SW 1271 (cell line): ENCODE data around the gene NSD2.
A peak's percentile ranks its signal among the peaks of the same experiment; 100 is the strongest.
"Not testable (repeated sequence)": the region's sequence is repeated elsewhere in the genome, so short reads cannot be mapped to it uniquely, and the experiment has no call there.

Experiments
- DNase-seq, 2 experiments: peaks; one replicate each; lab custom pipeline; 2025; lab: John Stamatoyannopoulos, UW

NSD2 gene

GRCh38 chr4:1899149-1900086 lies 28.2 kb downstream of the NSD2 start:
- DNase-seq: peak in 1 of 2 experiments; percentile 58

- no peak for DNase-seq
These were observed 28.9 kb downstream of the NSD2 start for GRCh38 chr4:1900087-1900433.

DNA sequence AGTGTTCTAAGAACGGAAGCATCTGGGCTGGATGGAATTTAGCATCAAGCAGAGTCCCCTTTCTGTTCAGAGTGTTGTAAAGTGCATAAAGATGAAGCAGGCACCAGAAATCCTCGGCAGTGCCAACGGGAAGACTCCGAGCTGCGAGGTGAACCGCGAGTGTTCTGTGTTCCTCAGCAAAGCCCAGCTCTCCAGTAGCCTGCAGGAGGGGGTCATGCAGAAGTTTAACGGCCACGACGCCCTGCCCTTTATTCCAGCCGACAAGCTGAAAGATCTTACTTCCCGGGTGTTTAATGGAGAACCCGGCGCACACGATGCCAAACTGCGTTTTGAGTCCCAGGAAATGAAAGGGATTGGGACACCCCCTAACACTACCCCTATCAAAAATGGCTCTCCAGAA lies 29.4 kb downstream of the NSD2 start:
- no peak for DNase-seq

DNA sequence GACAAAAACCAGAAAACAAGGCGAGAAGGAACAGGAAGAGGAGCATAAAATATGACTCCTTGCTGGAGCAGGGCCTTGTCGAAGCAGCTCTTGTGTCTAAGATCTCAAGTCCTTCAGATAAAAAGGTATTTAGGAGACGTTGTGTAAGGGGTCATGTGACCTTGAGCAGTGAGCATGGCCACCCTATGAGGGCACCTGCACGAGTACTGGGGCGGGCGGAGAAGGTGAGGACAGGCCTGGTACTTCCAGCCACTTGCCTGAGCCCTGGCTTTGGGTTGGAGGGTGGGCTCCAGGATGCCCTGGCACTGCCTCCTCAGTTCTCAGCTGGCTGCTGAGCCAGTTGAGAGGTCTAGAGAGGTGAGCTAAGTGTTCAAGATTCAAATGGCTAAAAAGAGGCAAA lies 29.9 kb downstream of the NSD2 start:
- no peak for DNase-seq

GRCh38 chr4:1902243-1902642 lies 31.1 kb downstream of the NSD2 start:
- no peak for DNase-seq

- no peak for DNase-seq
These were observed 31.8 kb downstream of the NSD2 start for GRCh38 chr4:1903035-1903434.

GRCh38 chr4:1904042-1904441 lies 32.8 kb downstream of the NSD2 start:
- DNase-seq: no peak

DNA sequence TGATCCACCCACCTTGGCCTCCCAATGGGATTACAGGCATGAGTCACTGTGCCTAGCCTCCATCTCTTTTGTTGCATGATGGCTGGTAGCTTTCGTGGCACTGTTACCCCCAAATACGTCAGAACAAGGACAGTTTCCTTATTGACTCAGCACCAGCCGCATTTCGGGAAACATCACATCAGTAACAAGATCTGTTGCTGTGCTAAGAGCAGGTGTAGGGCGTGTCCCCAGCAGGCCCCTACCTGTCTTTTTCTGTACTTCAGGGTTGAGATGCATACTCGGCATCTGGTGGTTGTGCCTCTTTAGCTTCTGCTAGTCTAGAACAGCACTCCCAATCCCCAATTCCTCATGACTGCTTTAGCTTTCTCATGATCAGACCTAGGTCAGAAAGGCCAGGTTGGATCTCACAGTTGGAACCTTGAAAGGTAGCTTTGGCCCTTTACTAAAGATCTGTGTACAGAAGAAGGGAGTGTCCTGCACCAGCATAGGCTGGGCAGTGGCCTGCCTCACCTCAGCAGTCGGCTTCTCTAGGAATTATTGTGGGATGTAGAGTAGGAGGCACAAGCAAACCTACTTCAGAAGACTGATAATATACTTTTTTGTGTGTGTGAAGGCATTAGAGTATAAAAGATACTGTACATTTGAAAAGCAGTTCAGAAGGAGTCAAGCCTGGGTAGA lies 36.8 kb downstream of the NSD2 start:
- no peak for DNase-seq

DNA sequence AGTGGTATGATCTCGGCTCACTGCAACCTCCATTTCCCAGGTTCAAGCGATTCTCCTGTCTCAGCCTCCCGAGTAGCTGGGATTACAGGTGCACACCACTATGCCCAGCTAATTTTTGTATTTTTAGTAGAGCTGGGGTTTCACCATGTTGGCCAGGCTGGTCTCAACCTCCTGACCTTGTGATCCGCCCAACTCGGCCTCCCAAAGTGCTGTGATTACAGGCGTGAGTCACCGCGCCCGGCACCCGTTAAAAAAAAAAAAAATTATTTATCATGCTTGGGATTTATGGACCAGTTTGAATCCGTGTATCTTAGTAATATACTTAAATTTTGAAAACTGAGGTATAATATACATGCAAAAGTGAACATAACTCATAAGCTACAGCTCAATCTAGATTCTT lies 38.5 kb downstream of the NSD2 start:
- DNase-seq: not testable (repeated sequence)

- DNase-seq: peak in 1 of 2 experiments; percentile 18
These were observed 39.5 kb downstream of the NSD2 start for GRCh38 chr4:1910643-1911042.

GRCh38 chr4:1911316-1911715 lies 40.1 kb downstream of the NSD2 start:
- DNase-seq: not testable (repeated sequence)

DNA sequence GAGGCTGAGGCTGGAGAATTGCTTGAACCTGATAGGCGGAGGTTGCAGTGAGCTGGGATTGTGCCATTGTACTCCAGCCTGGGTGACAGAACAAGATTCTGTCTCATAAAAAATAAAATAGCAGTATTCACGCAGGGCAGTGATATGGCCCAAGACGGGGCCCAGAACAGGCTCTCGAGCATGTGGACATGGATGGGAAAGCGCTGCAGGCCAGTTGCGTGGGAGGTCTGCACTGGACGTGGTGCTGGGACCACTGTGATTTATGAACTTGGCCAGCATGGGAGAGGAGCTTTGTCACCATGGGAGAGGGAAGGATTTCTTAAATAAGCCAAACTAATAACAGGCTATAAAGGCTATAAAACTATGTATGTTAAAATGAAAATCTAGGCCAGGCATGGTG lies 51.6 kb downstream of the NSD2 start:
- no peak for DNase-seq

DNA sequence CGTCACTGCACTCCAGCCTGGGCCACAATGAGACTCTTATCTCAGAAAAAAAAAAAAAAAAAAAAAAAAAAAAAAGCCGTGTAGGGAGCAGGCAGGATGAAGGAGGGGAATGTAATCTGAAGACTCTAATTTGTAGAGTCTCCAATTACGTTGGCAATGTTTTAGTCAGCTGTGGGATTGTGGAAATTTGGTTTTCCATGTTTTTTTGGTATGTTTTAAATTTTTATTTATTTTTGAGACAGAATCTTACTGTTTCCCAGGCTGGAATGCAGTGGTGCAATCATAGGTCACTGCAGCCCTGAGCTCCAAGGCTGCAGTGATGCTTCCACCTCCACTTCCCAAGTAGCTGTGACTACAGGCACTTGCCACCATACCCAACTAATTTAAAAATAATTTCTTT lies 56.5 kb downstream of the NSD2 start:
- DNase-seq: no peak

DNA sequence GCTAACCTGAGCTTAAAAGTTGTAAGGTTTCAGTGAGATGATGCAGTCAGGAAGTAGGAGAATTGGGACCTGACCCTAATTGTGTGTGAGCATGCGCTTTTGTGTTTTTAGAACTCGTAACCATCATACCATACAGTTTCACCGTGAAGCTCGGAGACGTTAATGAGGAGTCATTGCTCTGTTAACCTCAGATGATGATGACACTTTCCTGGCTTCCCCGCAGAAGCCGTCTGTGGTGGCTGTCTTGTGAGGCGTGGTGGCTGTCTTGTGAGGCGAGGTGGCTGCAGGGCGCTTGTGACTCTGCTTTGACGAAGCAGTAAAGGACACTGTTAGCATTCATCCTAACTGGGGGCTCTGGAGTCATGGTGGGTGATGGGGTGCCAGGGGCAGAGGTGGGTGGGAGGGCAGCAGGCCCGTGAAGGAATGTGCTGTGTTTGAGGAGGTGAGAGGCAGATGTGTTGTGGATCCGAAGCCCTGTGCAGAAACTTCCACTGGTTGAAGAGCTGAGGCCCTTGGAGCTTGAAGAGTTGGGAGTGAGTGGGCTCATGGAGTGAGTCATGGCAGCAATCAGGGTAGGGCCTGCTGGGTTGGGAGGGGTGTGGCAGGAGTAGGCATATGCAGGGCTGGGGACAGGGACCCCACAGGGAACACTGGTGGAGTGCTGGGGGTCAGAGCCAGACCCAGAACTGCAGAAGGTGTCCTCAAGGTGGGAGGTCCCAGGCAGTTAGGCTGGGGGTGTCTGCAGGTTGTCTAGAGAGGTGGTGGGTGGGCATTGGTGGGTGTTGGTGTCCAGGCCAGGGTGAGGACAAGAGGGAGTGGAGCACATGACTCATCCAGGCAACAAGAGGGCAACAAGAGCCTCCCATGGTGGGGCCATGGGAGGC lies 57.4 kb downstream of the NSD2 start:
- no peak for DNase-seq

GRCh38 chr4:1932736-1933135 lies 61.5 kb downstream of the NSD2 start:
- DNase-seq: no peak

DNA sequence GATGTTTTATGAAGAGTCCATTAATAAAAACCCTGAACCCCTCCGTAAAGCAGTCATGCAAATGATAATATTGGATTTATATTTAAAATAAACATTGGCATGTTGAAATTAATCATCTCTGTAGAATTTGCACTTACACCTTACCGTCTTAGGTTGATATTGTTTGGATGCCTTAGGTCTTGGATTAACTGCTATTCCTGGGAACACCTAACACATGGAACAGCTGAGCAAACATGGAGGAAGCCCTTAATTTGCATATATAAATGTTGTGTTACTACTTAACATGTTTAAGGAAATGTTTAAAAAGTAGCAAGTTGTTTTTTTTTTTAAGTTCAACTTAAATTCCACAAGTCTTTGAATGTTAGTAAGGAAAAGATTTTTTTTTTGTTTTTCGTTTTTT lies 62.5 kb downstream of the NSD2 start:
- no peak for DNase-seq

DNA sequence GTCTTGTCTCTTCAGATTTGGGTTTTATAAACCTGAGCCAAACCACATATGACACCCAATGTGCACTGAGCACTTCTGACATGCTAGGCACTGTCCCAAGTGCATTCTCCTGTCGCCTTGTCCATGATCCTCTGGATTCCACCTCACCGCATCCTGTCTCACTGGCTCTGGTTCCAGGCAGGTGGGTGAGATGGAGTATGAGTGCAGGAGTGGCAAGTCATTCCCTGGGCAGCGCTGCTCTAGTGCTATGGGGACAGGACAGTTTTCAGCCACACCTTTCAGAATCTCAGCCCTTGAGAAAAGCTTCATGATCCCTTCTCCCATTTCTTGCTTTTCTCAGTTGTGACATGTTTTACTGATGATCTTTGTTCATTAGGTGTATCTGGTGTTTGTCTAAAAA lies 66.4 kb downstream of the NSD2 start:
- DNase-seq: no peak

DNA sequence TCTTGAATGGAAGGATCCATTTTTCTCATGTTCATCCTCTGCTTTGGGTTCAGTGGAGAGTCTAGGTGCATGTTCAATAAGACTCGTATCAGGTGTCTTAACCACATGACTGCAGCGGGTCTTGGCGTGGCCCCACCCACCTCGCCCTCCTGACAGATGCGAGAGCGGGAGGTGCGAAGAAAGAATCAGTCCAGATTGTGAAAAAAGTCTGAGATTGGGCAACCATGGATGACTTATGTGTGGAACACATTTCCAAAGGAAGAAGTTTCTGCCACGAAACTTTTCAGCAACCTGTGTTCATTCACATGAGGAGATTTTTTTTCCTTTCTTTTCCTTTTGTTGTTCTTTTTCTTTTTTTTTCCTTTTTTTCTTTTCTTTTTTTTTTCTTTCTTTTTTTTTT lies 66.8 kb downstream of the NSD2 start:
- no peak for DNase-seq

DNA sequence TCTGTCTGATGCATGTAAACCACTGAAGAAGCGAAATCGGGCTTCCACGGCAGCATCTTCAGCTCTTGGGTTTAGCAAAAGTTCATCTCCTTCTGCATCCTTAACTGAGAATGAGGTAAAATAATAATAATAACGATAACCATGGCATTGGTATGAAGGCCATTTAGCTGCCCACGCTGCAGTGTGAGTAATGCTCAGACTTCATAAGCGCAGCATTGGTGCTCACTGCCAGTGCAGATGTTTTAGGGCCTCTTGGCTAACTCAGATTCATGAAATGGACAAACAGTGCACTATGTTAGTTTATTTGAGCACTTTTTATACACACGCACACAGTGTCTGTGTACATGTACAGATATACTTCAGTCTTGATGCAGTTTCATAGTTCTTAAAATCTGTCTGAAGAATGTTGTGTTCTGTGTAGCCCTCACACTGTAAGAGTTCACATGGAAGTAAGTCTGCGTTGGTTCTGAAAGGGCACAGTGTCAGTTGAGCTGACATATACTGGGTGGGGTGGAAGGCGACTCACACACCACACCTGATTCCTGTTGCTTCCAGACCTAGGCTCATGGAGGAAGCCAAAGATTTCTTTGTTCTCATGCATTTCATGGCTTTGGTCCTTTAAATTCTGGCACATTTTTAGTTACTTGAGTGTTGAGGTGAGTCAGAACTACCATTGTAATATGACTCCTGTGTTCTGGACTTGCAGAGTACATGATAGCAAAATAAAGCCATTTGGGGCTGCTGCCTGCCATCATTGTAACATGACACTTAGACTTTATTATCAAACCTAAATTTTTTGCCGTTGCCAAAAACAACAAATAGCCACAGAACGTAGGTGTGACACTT lies 68.7 kb downstream of the NSD2 start:
- DNase-seq: peak; percentile 69 to 70

DNA sequence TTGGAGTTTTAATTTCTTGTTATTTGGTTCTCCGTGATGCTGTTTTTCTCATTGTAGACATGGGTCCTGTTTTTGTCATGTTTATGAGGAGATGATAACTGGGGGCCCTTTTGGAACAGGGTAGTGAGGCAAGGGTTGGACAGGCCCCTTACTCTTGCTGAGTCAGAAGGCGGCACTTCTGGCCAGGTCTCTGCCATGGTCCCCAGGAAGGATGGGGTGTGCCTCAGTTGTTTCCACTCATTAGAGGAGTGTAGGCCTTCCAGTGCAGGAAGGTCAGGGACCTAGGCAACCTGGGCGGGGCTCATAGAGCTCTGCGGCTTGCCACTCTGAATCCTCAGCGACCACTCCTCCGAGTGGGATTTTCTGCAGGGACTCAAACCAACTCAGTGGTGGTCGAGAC lies 69.4 kb downstream of the NSD2 start:
- no peak for DNase-seq

- DNase-seq: no peak
These were observed 72.7 kb downstream of the NSD2 start for GRCh38 chr4:1943928-1944327.
